ENCODE results near the gene ASB13.

GRCh38 chr10:5645375-5645774 lies 21.0 kb downstream of the ASB13 start:
- TF ChIP-seq GATA3 (IDR thresholded peaks at IDR 0.05; ENCODE audit: low read depth, low read length) = no peak
- TF ChIP-seq GATA2 (IDR thresholded peaks at IDR 0.05; ENCODE audit: low read depth, low read length) = no peak
